Neural cell (in vitro differentiated cells): Measurements from ENCODE around the gene PRELID1. TPM values are rescaled to one million over a fixed set of nuclear protein-coding genes. Genes with fewer than 3 reads are reported as not detected.

Experiments used
- H2AFZ ChIP-seq: fragments of 200-600, 300-800 bp; sonication (generic), shearing (Covaris generic); 2 replicates; pipeline ENCODE4 v1.6.0; 2014; ENCODE audit warnings: low read depth, mild to moderate bottlenecking, antibody characterized with exemption, low read length, moderate library complexity
- H3F3A ChIP-seq: fragments of 200-600 bp; shearing (Covaris generic); 2 replicates; pipeline ENCODE4 v1.6.1; 2016; ENCODE audit warnings: mild to moderate bottlenecking, moderate library complexity, mixed read lengths, antibody characterized with exemption, low read length; ENCODE audit not compliant: insufficient read depth, poor library complexity, severe bottlenecking
- H3K27ac ChIP-seq: fragments of 200-600, 300-800 bp; sonication (generic), shearing (Covaris generic); 2 replicates; pipeline ENCODE4 v1.5.1; 2014; ENCODE audit warnings: mild to moderate bottlenecking, low read length, moderate library complexity
- H3K27me3 ChIP-seq: fragments of 300-800, 200-600 bp; sonication (generic), shearing (Covaris generic); 2 replicates; pipeline ENCODE4 v1.6.0; 2014; ENCODE audit warnings: mild to moderate bottlenecking, low read depth, low read length, moderate library complexity; ENCODE audit not compliant: insufficient read depth
- H3K36me3 ChIP-seq: fragments of 300-800, 200-600 bp; sonication (generic), shearing (Covaris generic); 2 replicates; pipeline ENCODE4 v1.5.1; 2014; ENCODE audit warnings: mild to moderate bottlenecking, antibody characterized with exemption, low read length, moderate library complexity; ENCODE audit not compliant: insufficient read depth
- H3K4me2 ChIP-seq: fragments of 300-800, 200-600 bp; sonication (generic), shearing (Covaris generic); 2 replicates; pipeline ENCODE4 v1.6.0; 2014; ENCODE audit warnings: mild to moderate bottlenecking, low read length
- H3K4me3 ChIP-seq: fragments of 300-800, 200-600 bp; sonication (generic), shearing (Covaris generic); 2 replicates; pipeline ENCODE4 v1.5.1; 2014; ENCODE audit warnings: mild to moderate bottlenecking, low read length, moderate library complexity
- H3K79me2 ChIP-seq: fragments of 200-600 bp; shearing (Covaris generic); replicated peaks from 2 replicates; pipeline ENCODE4 v1.6.0; 2014; ENCODE audit warnings: mild to moderate bottlenecking, low read length, moderate library complexity; ENCODE audit not compliant: insufficient read depth
- H3K9ac ChIP-seq: fragments of 300-800, 200-600 bp; sonication (generic), shearing (Covaris generic); 2 replicates; pipeline ENCODE4 v1.6.1; 2016; ENCODE audit warnings: mild to moderate bottlenecking, low read length, mixed read lengths
- H3K9me2 ChIP-seq: fragments of 200-600 bp; shearing (Covaris generic); 2 replicates; pipeline ENCODE4 v1.6.1; 2016; ENCODE audit warnings: mild to moderate bottlenecking, low read length, mixed read lengths; ENCODE audit not compliant: insufficient read depth
- H3K9me3 ChIP-seq: fragments of 200-600, 300-800 bp; sonication (generic), shearing (Covaris generic); 2 replicates; pipeline ENCODE4 v1.6.1; 2016; ENCODE audit warnings: mild to moderate bottlenecking, mixed run types, low read length, moderate library complexity, mixed read lengths
- H4K20me1 ChIP-seq: fragments of 200-600 bp; shearing (Covaris generic); 2 replicates; pipeline ENCODE4 v1.6.1; 2016; ENCODE audit warnings: mild to moderate bottlenecking, mixed run types; ENCODE audit not compliant: insufficient read depth
- CTCF ChIP-seq: fragments of 450-650 bp; IDR thresholded peaks from 2 replicates; pipeline ENCODE4 v1.5.1; 2014; ENCODE audit warnings: antibody characterized with exemption, mild to moderate bottlenecking, moderate library complexity; ENCODE audit not compliant: poor library complexity, severe bottlenecking
- EP300 ChIP-seq: fragments of 450-650 bp; conservative IDR thresholded peaks from 2 replicates; pipeline ENCODE4 v1.6.1; 2014; ENCODE audit warnings: antibody characterized with exemption, mild to moderate bottlenecking, moderate library complexity; ENCODE audit not compliant: poor library complexity, severe bottlenecking
- EZH2 ChIP-seq: fragments of 200-600, 300-800 bp; shearing (Covaris generic), sonication (generic); IDR thresholded peaks from 2 replicates; pipeline ENCODE4 v1.6.1; 2014; ENCODE audit warnings: antibody characterized with exemption, low read length, borderline replicate concordance, mild to moderate bottlenecking; ENCODE audit not compliant: insufficient read depth, poor library complexity, severe bottlenecking
- MXI1 ChIP-seq: fragments of 450-650 bp; conservative IDR thresholded peaks from 2 replicates; pipeline ENCODE4 v1.6.1; 2014; ENCODE audit warnings: antibody characterized with exemption, mild to moderate bottlenecking; ENCODE audit not compliant: poor library complexity, severe bottlenecking
- POLR2AphosphoS5 ChIP-seq: IDR thresholded peaks from 2 replicates; pipeline ENCODE4 v1.6.1; 2012
- RAD21 ChIP-seq: fragments of 450-650 bp; conservative IDR thresholded peaks from 2 replicates; pipeline ENCODE4 v1.6.1; 2014; ENCODE audit warnings: antibody characterized with exemption, mild to moderate bottlenecking, moderate library complexity
- REST ChIP-seq: IDR thresholded peaks from 2 replicates; pipeline ENCODE4 v1.6.1; 2012; ENCODE audit warnings: borderline replicate concordance
- SMC3 ChIP-seq: fragments of 450-650 bp; conservative IDR thresholded peaks from 2 replicates; pipeline ENCODE4 v1.6.1; 2014; ENCODE audit warnings: antibody characterized with exemption, mild to moderate bottlenecking, moderate library complexity; ENCODE audit not compliant: poor library complexity
- TAF1 ChIP-seq: IDR thresholded peaks from 2 replicates; pipeline ENCODE4 v1.6.1; 2012; ENCODE audit warnings: low read depth
- polyA plus RNA-seq: library from polyadenylated mRNA; depleted of rRNA; stranded (reverse); fragments of >200 nt; gene quantifications from 2 replicates; pipeline ENCODE4 v1.2.3, GENCODE V29; 2014

The PRELID1 gene
- polyA plus RNA-seq, 1 donor from 2014 or later = 133 TPM

- Histone ChIP-seq H3K27me3 (no peaks in the 10 kb centered on the region), H3K4me2 (no peak overlapping the region), H3K9me3 (no peaks in the 10 kb centered on the region), H3K36me3 (no peaks in the 10 kb centered on the region), H3K9ac (no peak overlapping the region), H3K4me3 (no peak overlapping the region), H4K20me1 (no peaks in the 10 kb centered on the region), H3K79me2 (no peaks in the 10 kb centered on the region), H2AFZ (no peak overlapping the region), H3K9me2 (no peaks in the 10 kb centered on the region), H3F3A (no peaks in the 10 kb centered on the region), H3K27ac (no peak overlapping the region)
- TF ChIP-seq MXI1 (no peak), EP300 (no peak), SMC3 (no peak), POLR2AphosphoS5 (no peak), CTCF (no peak), RAD21 (no peak), REST (no peak), EZH2 (no peak)
Measured at GRCh38 chr5:177315411-177315810, 11.8 kb downstream of the PRELID1 start.

DNA sequence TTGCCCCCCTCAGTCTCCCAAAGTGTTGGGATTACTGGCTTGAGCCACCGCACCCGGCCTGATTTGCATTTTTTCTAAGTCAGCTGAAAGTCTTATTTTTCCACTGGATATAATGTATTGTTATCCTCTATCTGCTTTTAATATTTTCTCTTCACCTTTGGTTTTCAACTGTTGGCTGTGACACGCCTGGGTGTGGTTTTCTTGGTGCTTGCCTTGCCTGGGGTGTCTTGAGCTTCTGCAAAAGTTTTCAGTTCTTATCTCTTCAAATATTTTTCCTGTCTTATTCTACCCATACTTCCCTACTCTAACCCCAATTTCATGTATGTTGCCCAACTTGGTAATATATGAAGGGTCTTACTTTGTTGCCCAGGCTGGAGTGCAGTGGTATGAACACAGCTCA is 12.4 kb downstream of the PRELID1 start:
- H3K36me3 ChIP-seq = no peaks in the 10 kb centered on the region
- TF ChIP-seq TAF1 (no peak), EP300 (no peak), REST (no peak), MXI1 (no peak), RAD21 (no peak), POLR2AphosphoS5 (no peak), EZH2 (no peak), CTCF (no peak), SMC3 (no peak)
- H3K4me2 ChIP-seq = no peak overlapping the region
- H3K27me3 ChIP-seq = no peaks in the 10 kb centered on the region
- no peaks in the 10 kb centered on the region for H3K9me3 ChIP-seq
- no peak overlapping the region for H3K4me3 ChIP-seq
- H3K79me2 ChIP-seq = no peaks in the 10 kb centered on the region
- H3K9me2 ChIP-seq = no peaks in the 10 kb centered on the region
- no peak overlapping the region for H2AFZ ChIP-seq
- H3F3A ChIP-seq = no peaks in the 10 kb centered on the region
- no peak overlapping the region for H3K27ac ChIP-seq
- no peak overlapping the region for H3K9ac ChIP-seq
- H4K20me1 ChIP-seq = no peaks in the 10 kb centered on the region
